GM13976 (cell line): Measurements from ENCODE around the gene CAPN10.

Experiments used
- DNase-seq: peaks from one replicate; pipeline ENCODE4 v3.0.0; 2012; ENCODE audit warnings: low spot score
- CTCF ChIP-seq: IDR thresholded peaks from 2 replicates; pipeline ENCODE4 v1.5.1; 2012; ENCODE audit warnings: borderline replicate concordance, mild to moderate bottlenecking; ENCODE audit not compliant: insufficient read depth; ENCODE audit errors: extremely low read depth, missing control alignments, control extremely low read depth
- in situ Hi-C: fragments of 300-500 bp; cut with MboI; formaldehyde crosslinking; loops from one replicate; pipeline ENCODE4 v1.12.0; 2022; ENCODE audit warnings: low sequenced_read_pairs, mixed read lengths, inconsistent platforms; ENCODE audit not compliant: unreplicated experiment

The CAPN10 gene

GRCh38 chr2:240630771-240631547 lies 44.4 kb downstream of the CAPN10 start:
- DNase-seq, result no peak
- no peak for TF ChIP-seq CTCF
- in situ Hi-C loops, result no loop called here

- in situ Hi-C loops, result no loop called here
- DNase-seq, result no peak
- TF ChIP-seq CTCF, result no peak
Measured at GRCh38 chr2:240631548-240632305, 45.2 kb downstream of the CAPN10 start.

- DNase-seq, result no peak
- no peak for TF ChIP-seq CTCF
- in situ Hi-C loops, result no loop called here
Measured at GRCh38 chr2:240632306-240632721, 45.8 kb downstream of the CAPN10 start.

GRCh38 chr2:240635121-240635997 lies 48.8 kb downstream of the CAPN10 start:
- no peak for TF ChIP-seq CTCF
- no peak for DNase-seq
- in situ Hi-C loops, result no loop called here

GRCh38 chr2:240635998-240636547 lies 49.5 kb downstream of the CAPN10 start:
- no peak for DNase-seq
- no peak for TF ChIP-seq CTCF
- in situ Hi-C loops, result no loop called here

GRCh38 chr2:240636563-240637115 lies 50.1 kb downstream of the CAPN10 start:
- no peak for TF ChIP-seq CTCF
- no peak for DNase-seq
- in situ Hi-C loops, result no loop called here
